NCI-H460 (cell line): ENCODE results near the gene TBC1D14. TPM values are rescaled to one million over a fixed set of nuclear protein-coding genes. Genes with fewer than 3 reads are reported as not detected.

ENCODE experiments used
- DNase-seq: peaks from one replicate; pipeline ENCODE4 v3.0.0-alpha.2; 2016; ENCODE audit warnings: low read depth; ENCODE audit errors: extremely low read depth
- total RNA-seq: library from RNA; depleted of rRNA; stranded (reverse); fragments of >200 nt; shearing (Covaris generic); gene quantifications from 2 replicates; pipeline ENCODE4 v1.2.3, GENCODE V29; 2014

Gene TBC1D14
- total RNA-seq, 1 experiment from 2014 or later: 24.7 TPM

GRCh38 chr4:6944301-6945051 is 34.9 kb downstream of the TBC1D14 start:
- no peak for DNase-seq

- no peak for DNase-seq
These were observed 35.4 kb downstream of the TBC1D14 start for GRCh38 chr4:6945052-6945409.

- DNase-seq: no peak
These were observed 36.9 kb downstream of the TBC1D14 start for GRCh38 chr4:6946497-6946896.

DNA sequence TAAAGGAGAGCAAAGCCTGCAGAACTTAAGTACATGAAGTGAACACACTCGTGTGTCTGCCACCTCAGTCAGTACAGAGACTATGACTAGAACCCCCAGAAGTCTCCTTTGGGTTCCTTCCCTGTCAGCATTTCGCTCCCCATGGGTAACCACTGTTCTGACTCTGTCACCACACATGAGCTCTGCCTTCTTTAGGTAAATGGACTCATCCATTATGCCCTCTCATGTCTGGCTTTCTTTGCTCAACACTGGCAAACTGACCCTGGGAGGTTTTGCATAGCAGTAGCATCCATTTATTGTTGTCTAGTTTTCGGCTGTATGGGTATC is 38.5 kb downstream of the TBC1D14 start:
- no peak for DNase-seq

DNA sequence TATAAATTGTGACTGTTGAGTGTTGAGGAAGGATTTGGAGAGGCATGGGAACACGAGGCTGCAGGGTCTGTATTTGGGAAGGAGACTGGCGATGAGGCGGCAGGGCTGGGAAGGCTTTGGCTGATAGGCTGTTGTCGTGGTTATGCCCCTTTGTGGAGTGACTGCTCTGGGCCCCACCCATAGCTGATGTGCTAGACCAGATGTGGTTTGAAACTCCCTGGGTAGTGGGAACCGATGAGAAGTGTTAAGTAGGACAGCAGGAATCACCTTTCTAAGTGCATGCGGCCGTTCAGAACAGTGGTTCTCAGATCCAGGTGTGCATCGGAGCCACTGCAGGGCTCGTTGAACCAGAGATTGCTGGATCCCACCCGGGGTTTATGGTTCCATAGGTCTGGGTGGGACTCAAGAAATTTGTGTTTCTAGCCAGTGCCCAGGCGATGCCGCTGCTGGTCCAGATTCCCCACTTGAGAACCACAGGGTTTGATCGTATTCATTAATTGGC is 42.3 kb downstream of the TBC1D14 start:
- no peak for DNase-seq

DNA sequence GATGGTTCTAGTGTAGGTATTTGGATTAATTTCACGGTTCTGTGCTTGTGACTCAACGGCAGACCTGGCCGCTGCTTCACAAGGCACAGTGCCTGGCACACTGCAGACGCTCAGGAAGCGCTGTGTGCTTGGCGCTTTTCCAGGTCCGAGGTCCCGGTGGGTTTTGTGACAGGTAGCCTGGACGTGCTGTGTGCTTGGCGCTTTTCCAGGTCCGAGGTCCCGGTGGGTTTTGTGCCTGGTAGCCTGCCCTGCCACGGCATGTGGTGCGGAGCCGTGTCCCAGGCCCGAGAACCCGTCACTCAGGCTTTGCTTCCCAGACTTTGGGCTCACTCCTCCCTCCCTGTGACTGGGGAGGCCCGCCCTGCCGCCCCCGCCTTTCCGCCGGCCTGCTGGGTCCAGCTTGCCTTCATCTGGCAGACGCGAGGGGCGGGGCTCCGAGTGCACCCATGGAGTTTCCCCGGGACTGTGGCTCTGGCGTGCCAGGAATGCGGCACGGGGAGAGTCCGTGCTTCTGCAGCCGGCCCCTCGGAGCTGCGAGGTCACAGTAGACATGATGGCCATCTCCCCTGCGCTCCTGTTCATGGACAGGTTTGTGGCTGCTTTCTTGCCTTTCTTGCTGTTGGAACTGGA is 44.2 kb downstream of the TBC1D14 start:
- no peak for DNase-seq

DNA sequence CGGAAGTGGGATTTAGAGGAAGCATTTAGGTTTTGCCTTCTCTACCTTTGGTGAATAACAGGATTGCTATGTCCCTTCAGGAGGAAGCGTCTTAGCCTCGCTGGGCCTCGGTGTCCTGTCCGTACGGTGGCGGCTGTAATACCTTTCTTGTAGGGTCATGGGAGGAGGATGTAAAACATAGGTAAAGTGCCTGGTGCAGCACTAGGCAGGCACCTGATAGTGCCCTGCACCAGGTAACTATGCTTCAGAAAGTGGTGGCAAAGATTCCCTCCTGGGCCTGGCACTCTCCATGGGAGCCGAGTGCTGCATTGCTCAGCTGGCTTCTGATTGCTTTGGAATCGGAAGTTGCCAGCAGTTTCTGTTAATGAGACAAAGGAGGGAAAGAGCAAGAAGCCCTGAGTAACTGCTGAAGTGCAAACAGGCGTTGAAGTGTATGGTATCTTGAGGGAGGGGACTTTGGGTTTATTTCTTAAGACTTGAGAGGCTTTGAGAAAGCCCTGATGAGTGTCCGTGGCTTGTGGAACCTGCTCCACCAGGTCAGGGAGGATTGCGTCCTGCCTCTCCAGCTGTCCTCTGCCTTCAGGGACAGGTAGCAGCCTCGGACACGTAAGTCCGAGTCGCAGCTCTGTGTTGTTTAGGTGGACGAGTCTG is 45.8 kb downstream of the TBC1D14 start:
- DNase-seq: no peak

DNA sequence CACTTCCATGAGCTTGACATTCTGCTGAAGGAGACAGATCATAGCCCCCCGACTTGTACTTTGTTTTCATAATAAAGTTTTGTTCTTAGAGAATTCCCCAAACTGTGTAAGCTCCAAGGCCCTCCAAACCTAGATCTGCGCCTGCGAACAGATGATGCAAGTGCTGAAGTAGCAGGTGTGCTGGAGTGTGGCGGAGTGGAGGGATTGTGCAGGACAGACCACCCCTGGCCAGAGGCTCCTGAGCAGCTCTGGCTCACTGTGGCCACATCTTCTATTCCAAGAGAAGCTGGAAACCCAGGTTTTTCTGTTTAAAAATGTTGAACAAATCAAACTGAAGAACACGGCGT is 46.4 kb downstream of the TBC1D14 start:
- DNase-seq: no peak

DNA sequence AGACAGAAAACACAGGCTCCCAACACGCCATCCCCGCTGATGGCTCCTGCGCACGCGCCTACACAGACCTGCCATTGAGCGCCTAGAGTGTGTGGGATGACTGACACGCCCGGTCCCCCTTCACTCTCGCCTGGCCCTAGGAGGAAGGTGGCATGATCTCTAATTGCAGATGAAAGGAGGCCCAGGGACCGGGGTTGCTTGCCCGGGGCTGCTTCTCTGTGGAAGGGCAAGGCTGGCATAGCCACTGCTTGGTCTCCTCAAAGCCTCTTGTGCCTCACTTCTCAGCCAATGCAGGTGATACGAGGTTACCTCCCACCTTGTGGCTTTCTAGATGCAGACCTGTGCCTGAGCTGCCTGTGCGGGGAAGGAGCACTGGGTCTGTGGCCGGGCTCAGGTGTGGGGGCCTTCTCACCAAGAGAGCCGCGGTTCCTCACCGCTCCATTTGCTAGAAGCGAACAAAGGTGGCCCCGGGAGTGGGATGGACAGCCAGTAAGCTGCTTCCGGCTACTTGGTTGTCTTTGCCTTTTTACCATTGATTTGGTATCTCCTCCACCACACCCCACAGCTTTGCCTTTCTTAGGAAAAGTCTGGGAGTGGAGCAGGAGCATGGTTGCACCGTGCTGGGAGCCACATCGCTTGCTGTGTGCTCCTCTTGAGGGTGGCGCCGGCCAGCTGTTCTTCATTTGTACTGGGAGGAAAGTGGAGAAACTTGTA is 47.0 kb downstream of the TBC1D14 start:
- DNase-seq: no peak

GRCh38 chr4:6957148-6957520 is 47.5 kb downstream of the TBC1D14 start:
- DNase-seq: no peak

DNA sequence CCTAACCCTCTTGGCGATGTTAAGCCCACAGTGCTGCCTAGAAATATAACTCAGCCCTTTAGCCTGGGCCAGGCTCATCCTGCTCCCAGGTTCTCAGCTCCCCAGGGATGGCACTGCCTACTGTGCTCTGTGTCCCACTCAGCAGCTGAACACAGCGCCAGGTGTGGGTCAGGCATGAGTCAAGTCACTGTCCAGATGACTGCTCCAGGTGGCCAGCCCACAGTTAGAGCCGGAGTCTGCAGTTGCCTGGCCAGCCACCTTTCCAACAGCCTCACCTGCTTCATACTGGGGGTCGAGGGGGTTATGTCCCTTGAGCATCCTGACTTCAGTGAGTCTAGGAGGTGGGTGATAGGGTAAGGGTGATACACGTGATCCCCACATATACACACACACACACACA is 48.4 kb downstream of the TBC1D14 start:
- DNase-seq: no peak

- no peak for DNase-seq
These were observed 49.6 kb downstream of the TBC1D14 start for GRCh38 chr4:6959261-6959660.

DNA sequence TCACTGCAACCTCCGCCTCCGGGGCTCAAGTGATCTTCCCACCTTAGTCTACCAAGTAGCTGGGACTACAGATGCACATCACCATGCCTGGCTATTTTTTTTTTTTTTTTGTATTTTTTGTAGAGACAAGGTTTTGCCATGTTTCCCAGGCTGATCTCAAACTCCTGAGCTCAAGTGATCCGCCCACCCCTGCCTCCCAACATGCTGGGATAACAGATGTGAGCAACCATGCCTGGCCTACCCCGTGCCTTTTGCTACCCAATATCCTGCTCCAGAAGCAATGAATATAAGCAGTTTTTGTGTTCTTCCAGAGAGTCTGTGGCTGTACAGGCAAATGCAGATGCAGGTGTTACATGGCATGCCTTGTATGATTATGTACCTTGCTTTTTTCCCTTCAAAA is 50.5 kb downstream of the TBC1D14 start:
- no peak for DNase-seq

DNA sequence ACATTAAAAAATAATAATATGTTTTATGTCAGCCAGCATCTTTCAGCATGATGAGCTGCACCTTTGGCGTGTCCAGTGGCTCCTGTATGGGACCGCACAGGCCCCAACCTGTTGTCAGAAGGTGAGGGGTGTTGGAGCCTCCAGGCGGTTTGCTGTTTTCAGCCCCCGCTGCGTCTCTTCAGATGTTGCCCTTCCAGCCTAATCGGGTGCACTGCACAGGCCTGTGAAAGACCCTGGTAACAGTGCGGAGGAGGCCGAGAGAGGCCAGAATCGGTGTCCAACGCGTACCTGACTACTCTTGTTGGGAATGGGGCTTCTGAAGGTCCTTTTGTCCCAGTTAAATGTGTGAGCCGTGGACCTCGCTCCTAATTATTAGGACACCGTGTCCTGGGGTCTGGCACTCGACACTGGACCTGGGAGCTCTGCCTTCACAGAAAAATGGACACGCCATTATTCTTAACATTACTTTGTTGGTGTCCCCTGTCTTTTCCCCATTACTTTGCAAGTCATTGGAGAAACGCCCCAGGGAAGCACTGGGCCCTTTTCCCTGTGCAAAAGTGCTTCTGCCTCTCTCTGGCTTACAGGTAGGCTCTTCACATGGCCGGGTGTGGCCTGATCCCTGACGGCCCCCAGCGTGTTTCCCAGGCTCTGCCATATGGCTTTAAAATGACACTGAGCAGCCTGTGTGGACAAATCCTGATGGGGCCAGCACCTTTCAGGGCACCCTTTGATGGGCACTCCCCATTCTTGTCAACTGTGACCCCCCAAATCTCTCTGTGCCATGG is 51.2 kb downstream of the TBC1D14 start:
- DNase-seq: no peak

GRCh38 chr4:6961496-6962210 is 52.0 kb downstream of the TBC1D14 start:
- no peak for DNase-seq

GRCh38 chr4:6962211-6963041 is 52.8 kb downstream of the TBC1D14 start:
- DNase-seq: no peak

GRCh38 chr4:6963139-6963611 is 53.5 kb downstream of the TBC1D14 start:
- DNase-seq: no peak

- DNase-seq: no peak
These were observed 55.2 kb downstream of the TBC1D14 start for GRCh38 chr4:6964858-6965257.

DNA sequence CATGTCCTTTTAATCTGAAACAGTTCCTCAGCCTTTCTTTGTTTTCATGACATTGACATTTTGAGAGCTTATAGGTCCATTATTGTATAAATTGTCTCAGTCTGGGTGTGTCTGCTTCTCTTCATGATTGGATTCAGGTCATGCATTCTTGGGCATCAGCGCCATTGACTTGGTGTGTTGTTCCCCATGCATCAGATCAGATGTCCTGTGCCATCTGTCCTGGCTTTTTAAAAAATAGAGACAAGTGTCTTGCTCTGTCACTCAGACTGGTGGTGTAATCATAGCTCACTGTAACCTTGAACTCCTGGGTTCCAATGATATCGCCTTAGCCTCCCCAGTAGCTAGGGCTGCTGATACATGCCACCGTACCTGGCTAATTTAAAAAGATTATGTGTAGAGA is 55.7 kb downstream of the TBC1D14 start:
- no peak for DNase-seq
